GM12872 (cell line): ENCODE results near the gene OSBPL6.

Source experiments
- TF ChIP-seq, protein P1 (sequence below): IDR thresholded peaks from 3 replicates; pipeline ENCODE4 v1.5.1; 2011; ENCODE audit warnings: low read depth, mild to moderate bottlenecking, low read length, moderate library complexity; ENCODE audit not compliant: insufficient read depth

The OSBPL6 gene

DNA sequence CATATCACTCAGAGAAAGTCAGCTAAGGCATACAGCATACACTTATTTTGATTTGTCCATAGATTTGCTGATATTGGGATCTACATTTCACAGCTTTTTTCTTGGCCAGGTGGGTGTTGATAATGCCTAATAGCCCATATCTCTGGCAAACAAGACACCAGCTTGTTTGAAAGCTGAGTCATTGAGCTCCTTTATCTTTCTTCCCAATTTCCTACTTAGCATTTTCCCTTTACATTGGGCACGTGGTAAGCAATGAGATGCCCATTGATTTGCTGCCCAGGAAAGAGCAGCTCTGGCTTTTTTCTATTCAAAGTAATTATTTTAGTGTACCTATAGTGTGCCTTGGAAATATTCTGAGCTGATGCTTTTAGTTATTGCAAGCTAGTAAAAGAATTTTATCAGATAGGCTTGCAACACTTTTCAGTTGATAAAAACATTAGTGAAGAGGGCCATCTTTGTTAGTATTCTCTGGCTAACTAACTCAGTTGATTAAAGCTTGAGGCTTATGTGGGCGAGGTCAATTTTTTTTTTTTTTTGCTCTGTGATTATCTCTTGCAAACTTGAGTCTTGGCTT is 79.6 kb downstream of the OSBPL6 start:
- TF ChIP-seq, protein P1, sequence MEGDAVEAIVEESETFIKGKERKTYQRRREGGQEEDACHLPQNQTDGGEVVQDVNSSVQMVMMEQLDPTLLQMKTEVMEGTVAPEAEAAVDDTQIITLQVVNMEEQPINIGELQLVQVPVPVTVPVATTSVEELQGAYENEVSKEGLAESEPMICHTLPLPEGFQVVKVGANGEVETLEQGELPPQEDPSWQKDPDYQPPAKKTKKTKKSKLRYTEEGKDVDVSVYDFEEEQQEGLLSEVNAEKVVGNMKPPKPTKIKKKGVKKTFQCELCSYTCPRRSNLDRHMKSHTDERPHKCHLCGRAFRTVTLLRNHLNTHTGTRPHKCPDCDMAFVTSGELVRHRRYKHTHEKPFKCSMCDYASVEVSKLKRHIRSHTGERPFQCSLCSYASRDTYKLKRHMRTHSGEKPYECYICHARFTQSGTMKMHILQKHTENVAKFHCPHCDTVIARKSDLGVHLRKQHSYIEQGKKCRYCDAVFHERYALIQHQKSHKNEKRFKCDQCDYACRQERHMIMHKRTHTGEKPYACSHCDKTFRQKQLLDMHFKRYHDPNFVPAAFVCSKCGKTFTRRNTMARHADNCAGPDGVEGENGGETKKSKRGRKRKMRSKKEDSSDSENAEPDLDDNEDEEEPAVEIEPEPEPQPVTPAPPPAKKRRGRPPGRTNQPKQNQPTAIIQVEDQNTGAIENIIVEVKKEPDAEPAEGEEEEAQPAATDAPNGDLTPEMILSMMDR, result no peak

DNA sequence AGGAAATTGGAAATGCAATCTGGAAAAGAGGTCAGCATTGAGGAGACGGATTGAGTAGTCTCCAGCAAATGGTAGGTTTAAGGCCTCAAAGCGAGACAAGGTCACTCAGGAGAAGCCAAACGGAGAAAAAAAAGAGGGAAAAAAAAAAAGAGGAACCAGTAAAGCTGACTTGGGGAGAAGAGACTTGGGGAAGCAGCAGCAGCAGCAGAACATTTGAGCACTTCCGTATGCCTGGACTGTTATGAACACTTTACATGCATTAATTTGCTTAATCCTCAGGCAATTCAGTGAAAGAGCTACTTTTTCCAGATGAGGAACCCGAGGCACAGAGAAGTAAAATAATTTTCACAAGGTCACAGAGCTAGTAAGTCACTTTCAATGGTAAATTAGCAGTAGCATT is 81.3 kb downstream of the OSBPL6 start:
- TF ChIP-seq, protein P1, result no peak

DNA sequence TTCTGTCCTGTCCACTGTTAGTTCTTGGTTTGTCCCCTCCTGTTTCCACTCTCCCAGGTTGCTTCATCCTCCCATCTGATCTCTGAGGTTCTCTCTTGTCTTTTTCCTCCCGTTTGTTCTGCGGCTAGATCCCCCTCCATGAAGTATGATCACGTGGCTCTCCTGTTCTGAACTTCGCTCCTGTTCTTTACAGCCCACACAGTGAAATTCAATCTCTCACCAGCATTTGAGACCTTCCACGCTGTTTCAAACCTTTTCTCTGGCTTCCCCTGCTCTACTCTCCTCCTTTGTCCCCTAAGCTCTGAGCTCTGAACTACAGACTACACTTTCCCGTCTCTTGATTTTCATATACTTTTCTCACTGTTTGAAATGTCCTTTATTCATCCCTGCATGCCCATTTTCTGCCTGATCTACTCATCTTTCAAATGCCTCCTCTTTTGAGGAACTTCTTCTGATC is 83.5 kb downstream of the OSBPL6 start:
- TF ChIP-seq, protein P1, result no peak

DNA sequence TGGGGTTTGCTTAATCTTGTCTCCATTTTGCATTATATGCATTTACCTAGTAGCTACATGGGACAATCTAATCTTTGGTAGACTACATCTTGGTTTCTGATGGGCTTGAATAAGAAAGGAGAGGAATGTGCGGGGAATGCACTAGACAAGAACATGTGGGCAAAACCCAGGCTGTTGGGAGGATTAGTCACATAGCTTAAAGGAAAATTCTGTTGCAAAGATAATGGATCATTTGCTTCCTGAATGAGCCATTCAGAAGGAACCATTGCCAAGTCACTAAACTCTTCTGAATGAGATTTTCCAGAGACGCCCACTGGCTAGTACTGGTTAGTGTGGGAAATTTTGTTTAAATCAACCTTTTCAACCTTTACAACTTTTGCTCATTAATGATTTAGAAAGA is 84.8 kb downstream of the OSBPL6 start:
- TF ChIP-seq, protein P1, result no peak

DNA sequence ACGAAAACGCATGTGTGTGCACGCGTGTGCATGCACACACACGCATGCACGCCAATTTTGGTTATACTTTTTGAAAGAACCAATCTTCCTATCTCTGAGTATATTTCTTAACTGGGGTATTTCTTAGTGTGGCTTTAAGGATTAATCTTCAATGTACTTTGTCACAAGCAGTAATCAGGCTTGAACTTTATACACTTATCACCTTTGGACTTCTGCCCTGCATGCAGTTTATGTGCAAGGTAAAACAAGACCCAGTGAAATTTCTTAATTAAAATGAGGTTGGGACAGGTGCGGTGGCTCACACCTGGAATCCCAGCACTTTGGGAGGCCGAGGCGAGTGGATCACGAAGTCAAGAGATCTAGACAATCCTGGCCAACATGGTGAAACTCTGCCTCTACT is 85.3 kb downstream of the OSBPL6 start:
- TF ChIP-seq, protein P1, result no peak

DNA sequence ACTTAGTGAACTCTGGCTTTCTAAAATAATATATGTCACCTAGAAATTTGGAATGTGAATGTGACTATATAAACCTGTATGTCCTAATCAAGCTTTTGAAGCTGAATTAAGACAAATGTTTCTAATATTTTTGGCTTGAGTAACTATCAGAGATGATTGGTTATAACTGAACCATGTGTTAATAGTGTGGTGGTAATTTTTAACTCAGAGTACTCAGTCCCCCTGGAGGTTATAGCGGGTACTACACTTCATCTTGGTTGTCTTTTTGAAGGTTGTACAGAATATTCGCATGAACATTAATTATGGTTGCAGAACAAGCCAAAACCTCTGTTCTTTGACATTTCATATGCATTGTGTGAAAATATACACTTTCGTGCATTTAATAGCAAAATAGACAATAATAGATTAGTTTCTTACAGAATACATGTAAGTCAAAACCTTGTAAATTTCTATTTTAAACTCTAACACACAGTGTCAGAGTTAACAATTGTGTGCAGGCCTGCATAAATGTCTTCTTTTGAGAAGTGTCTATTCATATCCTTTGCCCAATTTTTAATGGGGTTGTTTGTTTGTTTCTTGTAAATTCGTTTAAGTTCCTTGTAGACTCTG is 86.0 kb downstream of the OSBPL6 start:
- TF ChIP-seq, protein P1, result peak; percentile 68

DNA sequence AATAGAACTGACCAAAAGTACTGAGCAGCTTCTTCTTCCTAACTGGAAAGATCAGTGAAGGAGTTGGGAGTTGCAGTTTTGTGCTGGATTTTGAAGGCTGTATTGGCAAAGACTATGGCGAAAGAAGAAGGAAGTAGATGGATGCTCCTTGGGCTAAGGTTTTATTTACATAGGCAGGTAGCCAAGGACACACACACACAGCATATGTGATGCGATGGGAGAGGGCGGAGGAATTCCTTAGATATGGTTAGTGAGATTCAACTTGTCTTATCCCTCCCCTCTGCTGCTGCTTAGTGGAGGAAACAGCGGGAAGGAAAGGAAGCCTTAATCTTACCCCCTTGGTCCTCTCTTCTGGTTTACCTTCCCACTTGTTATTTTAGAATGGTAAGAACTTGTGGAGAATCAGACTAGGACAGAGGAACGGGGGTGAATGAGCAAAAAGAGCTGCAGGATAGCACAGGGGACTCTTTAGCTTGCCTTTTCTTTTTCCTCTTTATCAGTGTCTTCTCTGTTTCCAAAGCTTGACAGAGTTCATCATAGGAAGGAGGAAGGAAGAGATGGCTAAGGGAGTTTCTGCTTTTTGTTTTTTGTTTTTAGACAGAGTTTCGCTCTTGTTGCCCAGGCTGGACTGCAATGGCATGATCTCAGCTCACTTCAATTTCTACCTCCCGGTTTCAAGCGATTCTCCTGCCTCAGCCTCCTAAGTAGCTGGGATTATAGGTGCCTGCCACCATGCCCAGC is 87.9 kb downstream of the OSBPL6 start:
- TF ChIP-seq, protein P1, result no peak
